ENCODE results near the gene BABAM2.
"Not testable (repeated sequence)": the region's sequence is repeated elsewhere in the genome, so short reads cannot be mapped to it uniquely, and the experiment has no call there.

The BABAM2 gene

DNA sequence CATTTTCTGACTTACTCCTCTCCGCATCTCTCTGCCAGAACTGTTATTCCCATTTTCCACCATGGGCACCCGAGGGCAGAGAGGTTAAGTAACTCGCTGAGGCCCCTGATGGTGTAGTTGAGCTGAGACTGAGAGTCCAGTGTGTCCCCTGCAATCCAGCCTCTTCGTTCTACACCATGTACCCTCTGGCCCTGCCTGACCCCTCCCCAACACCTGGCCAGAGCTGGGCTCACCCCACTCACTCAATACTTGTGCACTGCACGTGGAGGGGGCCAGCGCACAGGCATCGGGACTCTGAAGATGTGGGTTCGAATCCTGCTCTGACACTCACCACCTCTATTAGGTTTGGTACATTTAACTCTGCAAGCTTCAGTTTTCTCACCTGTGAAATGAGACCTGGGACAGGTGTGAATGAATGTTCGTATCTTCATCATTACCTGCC, 477.8 kb downstream of the BABAM2 start:
- DNase-seq, result no peak

DNA sequence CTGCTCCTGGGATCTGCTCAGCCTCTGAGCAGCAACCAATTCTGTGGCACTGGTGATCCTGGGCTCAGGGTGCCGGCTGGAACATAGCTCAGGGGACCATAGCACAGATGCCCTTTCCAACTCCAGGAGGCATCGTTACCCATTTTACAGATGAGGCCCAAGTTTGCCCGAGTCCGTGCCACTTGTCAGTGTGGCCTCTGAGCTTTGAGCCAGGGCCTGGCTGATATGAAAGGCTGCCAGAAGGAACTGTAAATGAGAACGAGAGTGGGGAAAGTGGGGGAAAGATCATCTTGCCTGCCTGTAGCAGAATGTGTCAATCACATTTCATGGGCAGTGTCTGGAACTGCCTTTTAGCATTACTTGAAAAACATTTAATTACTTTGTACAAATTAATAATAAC, 478.8 kb downstream of the BABAM2 start:
- no peak for DNase-seq

GRCh38 chr2:28370354-28370753, 479.8 kb downstream of the BABAM2 start:
- DNase-seq, result no peak

DNA sequence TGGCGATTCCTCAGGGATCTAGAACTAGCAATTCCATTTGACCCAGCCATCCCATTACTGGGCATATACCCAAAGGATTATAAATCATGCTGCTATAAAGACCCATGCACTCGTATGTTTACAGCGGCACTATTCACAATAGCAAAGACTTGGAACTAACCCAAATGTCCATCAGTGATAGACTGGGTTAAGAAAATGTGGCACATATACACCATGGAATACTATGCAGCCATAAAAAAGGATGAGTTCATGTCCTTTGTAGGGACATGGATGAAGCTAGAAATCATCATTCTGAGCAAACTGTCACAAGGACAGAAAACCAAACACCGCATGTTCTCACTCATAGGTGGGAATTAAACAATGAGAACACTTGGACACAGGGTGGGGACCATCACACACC, 481.2 kb downstream of the BABAM2 start:
- DNase-seq, result not testable (repeated sequence)

- DNase-seq, result no peak
Measured at GRCh38 chr2:28373854-28374253, 483.3 kb downstream of the BABAM2 start.

GRCh38 chr2:28374331-28374730, 483.8 kb downstream of the BABAM2 start:
- no peak for DNase-seq

DNA sequence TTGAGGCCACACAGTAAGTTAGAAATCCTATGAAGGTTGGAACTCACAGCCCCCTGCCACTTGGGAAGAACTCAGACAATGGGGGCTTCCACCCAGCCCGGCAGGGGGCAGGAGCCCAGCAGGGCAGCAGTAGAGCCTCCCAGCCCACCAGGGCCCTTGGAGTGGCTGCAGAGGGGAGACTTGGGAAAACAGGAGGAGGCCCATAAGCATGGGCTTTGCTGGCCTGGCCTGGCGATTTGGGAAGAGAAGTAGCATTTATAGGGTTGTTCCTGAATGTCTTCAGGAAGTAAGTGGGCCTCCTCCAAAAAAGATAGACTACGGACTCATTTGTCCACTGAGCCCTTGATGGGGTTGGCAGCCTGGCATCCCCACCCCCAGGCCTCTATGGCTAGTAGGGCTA, 484.7 kb downstream of the BABAM2 start:
- DNase-seq, result no peak

- DNase-seq, result no peak
Measured at GRCh38 chr2:28375742-28376631, 485.5 kb downstream of the BABAM2 start.

DNA sequence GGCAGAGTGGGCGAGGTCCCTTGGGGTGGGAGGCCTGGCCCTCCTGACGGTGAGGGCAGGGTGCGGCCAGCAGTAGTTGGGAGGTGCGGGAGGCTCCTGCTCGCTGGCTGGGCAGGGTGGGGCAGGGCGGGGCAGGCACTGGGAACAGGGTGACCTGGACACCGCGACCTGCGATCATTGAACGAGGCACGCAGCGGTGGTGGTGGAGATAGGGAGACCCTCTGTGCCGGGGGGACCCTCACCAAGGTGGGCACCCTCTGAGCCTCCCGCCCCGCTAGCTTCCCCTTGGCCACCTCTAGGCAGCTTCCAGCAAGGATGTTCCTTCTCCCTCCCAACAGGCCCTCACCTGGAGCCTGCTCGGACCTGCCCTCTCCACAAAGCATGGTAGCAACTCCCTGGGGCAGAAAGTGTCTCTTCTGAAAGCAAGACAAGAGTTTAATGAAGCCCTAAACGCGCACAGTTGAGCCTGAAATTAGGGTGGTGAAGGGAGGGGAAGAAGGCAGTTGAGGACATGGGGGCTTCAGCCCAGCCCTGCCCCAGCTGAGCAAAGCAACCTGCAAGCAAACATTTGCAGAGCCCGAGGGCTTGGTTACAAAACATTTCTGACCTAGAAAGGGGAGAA, 486.8 kb downstream of the BABAM2 start:
- no peak for DNase-seq

- DNase-seq, result no peak
Measured at GRCh38 chr2:28377984-28378678, 487.6 kb downstream of the BABAM2 start.

DNA sequence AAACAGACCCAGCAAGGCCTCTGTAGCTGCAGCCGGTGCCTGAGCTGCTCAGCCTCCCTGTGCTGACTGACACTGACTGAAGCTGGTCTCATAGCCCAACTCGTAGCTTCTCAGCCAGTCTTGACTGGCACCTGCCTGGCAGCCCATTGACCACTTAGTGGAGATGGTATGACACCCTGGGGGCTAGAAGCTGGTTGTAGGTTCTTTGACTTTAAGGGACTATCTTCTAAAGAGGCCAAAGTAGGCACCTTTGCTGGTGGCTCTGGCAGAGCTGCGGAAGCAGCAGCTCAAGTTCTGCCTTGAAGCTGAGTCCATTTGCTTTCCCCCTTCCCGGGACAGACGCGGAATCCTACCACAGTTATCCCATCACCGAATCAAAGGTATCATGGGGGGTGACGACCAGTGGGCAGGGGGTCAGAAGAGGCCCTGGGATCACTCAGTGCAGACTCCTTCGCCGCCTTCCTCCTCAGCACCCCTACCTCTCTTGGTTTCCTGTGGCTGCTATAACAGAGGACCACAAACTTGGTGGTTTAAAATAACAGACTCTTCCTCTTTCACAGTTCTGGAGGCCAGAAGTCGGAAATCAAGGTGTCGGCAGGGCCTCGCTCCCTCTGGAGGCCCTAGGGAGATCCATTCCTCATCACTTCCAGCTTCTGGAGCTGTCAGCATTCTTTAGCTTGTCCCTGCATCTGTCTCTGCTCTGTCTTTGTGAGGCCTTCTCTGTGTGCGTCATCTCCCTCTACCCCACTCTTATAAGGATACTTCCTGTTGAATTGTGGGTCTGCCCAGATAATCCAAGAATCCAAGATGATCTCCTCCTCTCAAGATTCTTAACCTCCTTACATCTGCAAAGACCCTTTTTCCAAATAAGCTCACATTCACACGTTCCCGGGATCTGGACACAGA, 488.4 kb downstream of the BABAM2 start:
- peak; percentile 52 for DNase-seq

GRCh38 chr2:28380219-28380618, 489.7 kb downstream of the BABAM2 start:
- DNase-seq, result no peak

DNA sequence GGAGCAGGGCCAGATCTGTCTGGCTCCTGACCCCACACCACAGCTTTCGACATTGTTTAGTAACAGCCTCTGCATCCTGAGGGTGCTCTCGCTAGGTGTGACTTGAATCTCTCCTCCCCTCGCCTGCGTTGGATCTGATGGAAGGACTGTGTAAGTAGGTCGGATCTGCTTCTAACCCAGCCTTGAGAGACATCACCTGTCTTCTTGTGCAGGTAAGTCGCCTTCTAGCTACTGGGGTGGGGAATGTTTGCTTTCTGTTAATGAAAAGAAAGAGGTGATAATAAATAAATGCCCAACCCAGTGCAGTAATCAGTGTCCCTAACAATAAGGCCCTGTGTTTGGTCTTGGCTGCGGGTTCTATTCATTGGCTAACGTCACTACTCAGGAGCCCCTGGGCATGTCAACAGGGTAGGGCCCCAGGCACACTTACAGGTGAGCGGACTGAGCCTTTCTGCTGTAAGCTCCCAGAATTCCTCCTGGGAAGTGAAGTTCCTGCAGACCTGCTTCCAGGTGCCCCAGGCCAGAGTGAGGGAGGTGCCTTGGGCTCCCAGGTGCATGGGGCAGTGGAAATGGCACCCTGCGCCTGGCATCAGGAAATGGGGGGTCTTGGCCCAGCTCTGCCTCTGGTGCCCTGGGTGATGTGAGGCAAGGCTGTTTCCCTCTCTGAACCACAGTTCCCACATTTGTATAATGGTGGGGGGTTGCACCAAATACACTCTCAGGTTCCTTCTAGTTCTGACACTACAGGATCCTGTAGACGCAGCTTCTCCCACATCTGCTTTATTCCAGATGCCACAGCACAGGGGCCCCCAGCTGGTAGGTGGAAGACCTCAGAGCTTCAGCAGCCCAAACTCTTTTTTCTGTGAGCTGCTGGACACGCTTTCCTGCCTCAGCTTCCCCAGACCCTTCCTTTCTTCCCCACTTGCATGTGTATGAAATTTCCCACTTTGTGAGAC, 491.0 kb downstream of the BABAM2 start:
- DNase-seq, result no peak

DNA sequence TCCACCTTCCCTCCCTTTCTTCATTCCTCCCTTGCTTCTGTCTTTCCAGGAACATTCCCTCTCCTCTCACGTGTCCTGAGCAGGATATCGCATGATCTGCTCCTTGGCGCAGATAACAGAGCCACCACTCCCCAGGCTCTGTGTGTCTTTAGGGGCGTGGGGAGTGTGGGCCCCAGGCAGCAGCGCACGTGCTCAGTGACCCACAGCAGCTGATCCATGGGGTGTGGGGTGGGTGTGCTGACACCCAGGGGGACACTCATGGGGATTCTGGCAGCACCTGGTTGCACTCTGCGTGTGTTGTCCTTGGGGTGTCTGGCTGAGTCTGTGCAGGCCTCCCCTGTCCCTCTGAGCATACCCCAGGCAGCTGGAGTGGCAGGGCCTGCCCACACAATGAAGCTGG, 492.2 kb downstream of the BABAM2 start:
- DNase-seq, result no peak

- DNase-seq, result peak; percentile 57
Measured at GRCh38 chr2:28387082-28387960, 496.8 kb downstream of the BABAM2 start.

All from fibroblast of skin of right biceps (primary cell).